NCI-H2029 (cell line): ENCODE measurements around the gene APOL4.
A peak's percentile ranks its signal among the peaks of the same experiment; 100 is the strongest.
"Not testable (repeated sequence)": the region's sequence is repeated elsewhere in the genome, so short reads cannot be mapped to it uniquely, and the experiment has no call there.

Experiments
- DNase-seq: peaks from one replicate; lab custom pipeline; 2025; lab: John Stamatoyannopoulos, UW

Gene APOL4

DNA sequence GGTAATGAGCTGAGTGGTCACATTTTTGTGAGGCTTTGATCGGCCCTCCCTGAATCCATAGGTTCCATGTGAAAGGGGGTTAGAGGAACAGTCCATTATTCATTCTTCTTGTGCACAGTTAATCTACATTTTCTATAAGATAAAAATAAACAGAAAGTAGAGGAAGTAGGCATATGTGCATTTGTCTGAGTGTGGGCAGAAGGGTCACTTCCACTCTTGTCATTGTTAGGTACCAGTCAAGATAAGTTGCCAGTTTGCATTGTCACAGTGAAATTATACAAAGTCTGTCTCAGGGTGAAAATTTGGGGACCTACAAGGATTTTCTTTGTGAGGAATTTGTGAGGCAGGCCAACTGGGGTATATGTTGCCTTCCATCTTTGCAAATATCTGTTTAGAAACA lies 4.6 kb upstream of the APOL4 start:
- no peak for DNase-seq

DNA sequence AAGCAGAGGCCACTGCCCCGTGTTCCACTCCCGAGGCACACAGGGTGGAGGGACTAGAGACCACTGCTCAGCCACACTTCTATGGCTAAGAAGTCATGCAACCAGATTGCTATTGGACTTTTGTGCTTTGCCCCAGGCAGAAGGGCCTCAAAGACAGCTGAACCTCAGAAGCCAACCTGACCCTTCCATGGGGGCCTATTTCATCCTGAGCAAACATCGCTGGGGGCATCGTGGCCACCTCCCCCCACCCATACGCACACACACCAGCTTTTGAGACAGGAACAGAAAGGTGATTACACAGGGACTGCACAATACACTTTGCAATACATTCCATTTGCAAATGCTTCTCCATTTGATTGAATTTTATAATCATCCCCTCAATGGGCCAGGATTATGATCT lies 4.0 kb upstream of the APOL4 start:
- not testable (repeated sequence) for DNase-seq

DNA sequence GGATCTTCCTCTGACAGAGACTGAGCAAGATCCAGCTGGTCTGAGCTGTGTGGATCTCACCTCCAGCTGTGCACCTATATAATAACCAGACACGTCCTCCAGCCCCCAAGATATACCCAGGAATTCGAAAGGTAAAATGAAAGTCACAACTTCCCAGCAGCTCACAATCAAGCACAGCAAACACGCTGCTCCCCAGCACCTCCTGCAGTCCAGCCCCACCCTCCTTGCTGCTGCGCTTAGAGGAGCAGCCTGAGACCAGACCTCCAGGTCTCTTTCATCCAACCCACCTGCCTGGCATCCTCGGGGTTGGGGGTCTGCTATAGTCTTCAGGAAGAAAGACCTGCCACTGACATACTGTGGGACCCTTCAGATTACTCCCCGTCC lies 3.0 kb upstream of the APOL4 start:
- no peak for DNase-seq

- no peak for DNase-seq
These were observed 2.5 kb upstream of the APOL4 start for GRCh38 chr22:36204001-36204631.

GRCh38 chr22:36203441-36203840 lies 1.8 kb upstream of the APOL4 start:
- DNase-seq, result not testable (repeated sequence)

- peak; percentile 35 for DNase-seq
These were observed 1.3 kb upstream of the APOL4 start for GRCh38 chr22:36202906-36203305.

- DNase-seq, result not testable (repeated sequence)
These were observed 584 bp downstream of the APOL4 start for GRCh38 chr22:36201025-36201424.

DNA sequence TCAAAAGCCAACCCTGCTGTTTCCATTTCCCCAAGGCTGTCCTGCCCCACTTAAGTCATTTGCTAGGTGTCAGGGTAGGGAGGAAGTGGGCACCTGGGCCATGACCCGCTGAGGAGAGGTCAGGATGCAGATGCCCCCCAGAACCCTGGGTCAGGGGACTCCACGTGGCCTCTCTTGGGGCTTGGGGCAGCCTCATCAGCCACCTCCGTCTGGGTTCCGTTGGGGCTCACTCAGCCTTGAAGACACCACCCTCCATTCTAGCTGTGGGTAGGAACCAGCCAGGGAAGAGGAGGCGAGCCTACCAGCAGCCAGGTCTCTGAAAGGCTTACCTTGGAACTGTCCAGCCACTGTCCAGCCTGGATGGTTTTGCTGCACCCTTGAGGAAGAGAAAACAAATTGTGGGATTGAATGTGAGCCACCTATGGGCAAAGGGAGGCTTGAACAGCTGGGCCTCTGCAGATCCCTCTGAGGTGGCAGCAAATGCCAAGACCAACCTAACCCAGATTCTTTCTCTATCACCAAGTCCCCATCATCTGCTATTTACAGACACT lies 2.5 kb downstream of the APOL4 start:
- no peak for DNase-seq

DNA sequence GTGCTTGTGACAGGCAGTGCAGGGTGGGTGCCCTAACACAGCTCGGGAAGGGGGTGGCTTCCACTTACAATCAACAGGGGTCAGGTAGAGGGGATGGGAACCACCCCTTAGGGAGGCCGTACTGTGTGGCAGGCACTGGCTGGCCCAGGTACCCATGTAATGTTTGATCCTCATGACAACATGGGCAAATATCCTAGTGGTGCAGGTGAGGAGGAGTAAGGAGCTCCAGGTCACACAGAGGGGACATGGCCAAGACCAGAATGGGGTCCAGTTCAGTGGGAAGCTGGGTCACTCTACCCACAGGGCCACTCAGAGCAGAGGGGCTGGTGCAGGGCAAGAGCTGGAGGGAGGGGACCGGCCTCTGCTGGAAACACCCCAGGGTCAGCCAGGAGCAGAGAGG lies 3.1 kb downstream of the APOL4 start:
- no peak for DNase-seq

GRCh38 chr22:36197514-36198146 lies 4.0 kb downstream of the APOL4 start:
- DNase-seq, result peak; percentile 45

DNA sequence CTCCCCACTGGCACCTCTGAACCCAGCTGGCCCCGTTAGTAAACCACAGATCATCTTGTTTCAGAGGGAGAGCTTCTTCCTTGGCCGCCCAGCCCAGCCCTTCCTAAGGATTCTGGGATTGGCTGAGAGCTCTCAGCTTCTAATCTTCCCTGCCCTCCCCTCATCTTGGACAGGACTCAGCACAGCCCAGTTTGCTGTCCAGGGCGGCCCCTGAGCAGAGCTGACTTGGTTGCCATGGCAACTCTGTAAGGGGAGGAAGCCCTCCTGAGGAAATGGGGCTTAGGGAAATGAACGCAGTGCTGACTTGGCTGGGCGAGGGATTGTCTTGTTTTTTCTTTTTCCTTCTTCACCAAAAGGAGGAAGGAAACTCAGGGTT lies 4.6 kb downstream of the APOL4 start:
- DNase-seq, result no peak

GRCh38 chr22:36196254-36197064 lies 5.2 kb downstream of the APOL4 start:
- no peak for DNase-seq

- DNase-seq, result no peak
These were observed 6.6 kb downstream of the APOL4 start for GRCh38 chr22:36194971-36195370.

- DNase-seq, result no peak
These were observed 7.2 kb downstream of the APOL4 start for GRCh38 chr22:36194385-36194784.

DNA sequence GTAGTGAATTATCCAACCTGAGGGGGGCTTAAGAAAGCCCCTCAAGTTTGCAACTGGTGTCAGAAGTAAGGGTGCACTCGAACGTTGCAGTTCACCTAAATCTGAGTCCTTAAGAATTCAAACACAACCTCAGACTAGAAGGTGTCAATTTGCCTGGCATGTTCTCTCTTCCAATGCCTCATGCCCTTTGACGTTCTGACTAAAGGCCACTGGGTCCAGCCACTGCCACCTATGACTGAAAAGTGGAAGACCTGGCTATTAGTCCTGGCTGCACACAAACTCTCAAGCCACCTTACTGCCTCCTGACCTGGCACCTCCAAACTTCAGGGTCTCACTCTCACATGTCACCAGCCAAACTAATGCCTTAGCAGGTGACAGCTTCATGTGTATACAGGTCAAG lies 8.0 kb downstream of the APOL4 start:
- DNase-seq, result no peak

- DNase-seq, result no peak
These were observed 8.4 kb downstream of the APOL4 start for GRCh38 chr22:36193171-36193570.

DNA sequence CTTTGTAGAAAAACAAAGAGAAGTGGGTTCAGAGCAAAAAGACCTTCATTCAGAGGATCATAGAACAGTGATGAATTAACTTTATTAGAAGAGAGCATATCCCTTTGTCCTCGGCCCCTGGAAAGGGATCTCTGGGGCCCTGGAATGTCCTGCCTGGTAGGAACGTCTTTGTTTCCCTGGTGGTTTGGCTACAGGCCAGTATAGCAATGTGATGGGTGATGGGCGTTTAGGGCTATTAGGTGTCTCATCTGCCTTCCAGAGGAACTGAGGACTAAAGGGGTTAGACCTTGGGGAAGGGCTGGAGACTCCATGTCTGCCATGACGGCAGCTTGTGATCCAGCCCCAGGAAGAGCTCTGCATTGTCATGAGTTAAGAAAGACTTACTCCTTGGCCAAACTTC lies 9.1 kb downstream of the APOL4 start:
- DNase-seq, result no peak

DNA sequence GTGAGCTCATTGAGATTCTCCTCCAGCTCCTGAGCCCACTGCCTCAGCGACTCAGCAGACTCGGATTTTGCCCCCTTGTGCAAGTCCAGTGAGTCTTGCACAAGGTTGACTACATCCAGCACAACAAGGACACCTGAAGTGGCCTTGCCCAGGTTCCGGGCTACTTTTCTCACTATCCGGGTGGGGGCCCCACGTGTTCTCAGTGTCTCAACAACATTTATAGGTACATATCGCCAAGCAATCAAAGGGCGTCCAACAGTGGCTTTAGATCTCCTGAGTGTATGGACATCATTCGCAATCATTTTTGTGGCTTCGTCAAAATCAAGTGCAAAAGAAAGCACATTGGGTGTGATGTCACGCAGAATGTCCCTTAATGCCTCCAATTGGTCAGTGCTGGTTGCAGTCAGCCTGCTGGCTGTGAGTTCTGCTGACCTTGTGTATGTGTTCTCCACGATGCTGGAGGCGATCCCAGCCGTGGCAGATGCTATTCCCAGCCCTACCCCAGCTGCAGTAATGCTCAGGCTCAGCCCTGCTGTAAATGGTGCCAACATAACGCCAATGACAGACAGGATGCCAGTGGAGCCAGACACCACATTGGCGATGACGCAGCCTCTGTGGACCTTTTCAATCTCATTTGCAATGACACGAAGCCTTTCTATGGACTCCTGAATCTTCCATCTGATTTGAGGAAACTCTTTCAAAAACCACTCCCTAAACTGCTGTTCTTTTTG lies 10.3 kb downstream of the APOL4 start:
- DNase-seq, result no peak

GRCh38 chr22:36187862-36188261 lies 13.7 kb downstream of the APOL4 start:
- not testable (repeated sequence) for DNase-seq

GRCh38 chr22:36185828-36186624 lies 15.6 kb downstream of the APOL4 start:
- DNase-seq, result no peak

- DNase-seq, result no peak
These were observed 17.1 kb downstream of the APOL4 start for GRCh38 chr22:36184433-36185025.
